ENCODE measurements around the gene OGDH. TPM values are rescaled to one million over a fixed set of nuclear protein-coding genes. Genes with fewer than 3 reads are reported as not detected.
"Not testable (repeated sequence)": the region's sequence is repeated elsewhere in the genome, so short reads cannot be mapped to it uniquely, and the experiment has no call there.

Gene OGDH
- 97.4 TPM for polyA plus RNA-seq
- long read RNA-seq, donor 1, full-length matches to known transcripts: 9 of 9 reads
- long read RNA-seq, donor 1, partial matches to known transcripts: 0 of 9 reads
- long read RNA-seq, donor 1, other reads (novel, unspliced or antisense): 0 of 9 reads
- long read RNA-seq, donor 2, full-length matches to known transcripts: 9 of 9 reads
- long read RNA-seq, donor 2, partial matches to known transcripts: 0 of 9 reads
- long read RNA-seq, donor 2, other reads (novel, unspliced or antisense): 0 of 9 reads
- long read RNA-seq, donor 3, partial matches to known transcripts: 79 of 82 reads
- long read RNA-seq, donor 3, other reads (novel, unspliced or antisense): 0 of 82 reads
- long read RNA-seq, donor 4: 0 reads
- long read RNA-seq, donor 5, full-length matches to known transcripts: 3 of 3 reads
- long read RNA-seq, donor 5, partial matches to known transcripts: 0 of 3 reads
- long read RNA-seq, donor 5, other reads (novel, unspliced or antisense): 0 of 3 reads
- long read RNA-seq, donor 6, full-length matches to known transcripts: 2 of 20 reads
- long read RNA-seq, donor 6, partial matches to known transcripts: 18 of 20 reads
- long read RNA-seq, donor 6, other reads (novel, unspliced or antisense): 0 of 20 reads
- long read RNA-seq, donor 7, partial matches to known transcripts: 14 of 14 reads
- long read RNA-seq, donor 7, other reads (novel, unspliced or antisense): 0 of 14 reads
- long read RNA-seq, donor 8, full-length matches to known transcripts: 9 of 16 reads
- long read RNA-seq, donor 8, partial matches to known transcripts: 7 of 16 reads
- long read RNA-seq, donor 8, other reads (novel, unspliced or antisense): 0 of 16 reads
- long read RNA-seq, donor 9, partial matches to known transcripts: 0 of 3 reads
- long read RNA-seq, donor 9, other reads (novel, unspliced or antisense): 0 of 3 reads
- long read RNA-seq, donor 10, full-length matches to known transcripts: 2 of 2 reads
- long read RNA-seq, donor 10, partial matches to known transcripts: 0 of 2 reads
- long read RNA-seq, donor 10, other reads (novel, unspliced or antisense): 0 of 2 reads
- long read RNA-seq, donor 11, full-length matches to known transcripts: 1 of 6 reads
- long read RNA-seq, donor 11, partial matches to known transcripts: 5 of 6 reads
- long read RNA-seq, donor 11, other reads (novel, unspliced or antisense): 0 of 6 reads

GRCh38 chr7:44606341-44607140 lies at the start of gene OGDH:
Gene OGDH, plus strand, starts transcription at chr7:44606627. Its CDS starts 17,717 bp downstream, at chr7:44624344.
- no CpG with 5 or more reads among the region's 93 CpGs for WGBS (ENCODE audit: insufficient coverage, low lambda C conversion rate)
- Histone ChIP-seq H3K4me1 (ENCODE audit: control insufficient read depth, insufficient read depth, low read length) (peaks cover 7% of the 10 kb centered on the region), H3K9me3 (ENCODE audit: control insufficient read depth, low read depth, low read length) (no peaks in the 10 kb centered on the region), H3K36me3 (ENCODE audit: control insufficient read depth, insufficient read depth, low read length) (peaks cover 3% of the 10 kb centered on the region), H3K27me3 (ENCODE audit: control insufficient read depth, insufficient read depth, low read length) (peaks cover 2% of the 10 kb centered on the region), H3K27ac (ENCODE audit: low read length) (peak within 1 kb of the TSS; percentile 99), H3K4me3 (ENCODE audit: low read length) (peak within 1 kb of the TSS; percentile 89)
- peak; percentile 99 for DNase-seq

GRCh38 chr7:44557485-44557884 lies 48.9 kb upstream of the OGDH start:
- H3K4me3 ChIP-seq (ENCODE audit: low read length): no peak overlapping the region
- no peak for DNase-seq
- WGBS (ENCODE audit: insufficient coverage, low lambda C conversion rate): 29% methylated on average over 1 of the region's 2 CpGs
- no peaks in the 10 kb centered on the region for H3K27me3 ChIP-seq (ENCODE audit: control insufficient read depth, insufficient read depth, low read length)
- H3K4me1 ChIP-seq (ENCODE audit: control insufficient read depth, insufficient read depth, low read length): peaks cover 12% of the 10 kb centered on the region
- no peaks in the 10 kb centered on the region for H3K36me3 ChIP-seq (ENCODE audit: control insufficient read depth, insufficient read depth, low read length)
- peaks cover 3% of the 10 kb centered on the region for H3K9me3 ChIP-seq (ENCODE audit: control insufficient read depth, low read depth, low read length)
- H3K27ac ChIP-seq (ENCODE audit: low read length): no peak overlapping the region

- DNase-seq: no peak
- WGBS (ENCODE audit: insufficient coverage, low lambda C conversion rate): no CpG with 5 or more reads among the region's 4 CpGs
Measured at GRCh38 chr7:44559485-44559884, 46.9 kb upstream of the OGDH start.

GRCh38 chr7:44561481-44561880 lies 44.9 kb upstream of the OGDH start:
- no CpG with 5 or more reads among the region's 6 CpGs for WGBS (ENCODE audit: insufficient coverage, low lambda C conversion rate)
- DNase-seq: no peak
- Histone ChIP-seq H3K36me3 (ENCODE audit: control insufficient read depth, insufficient read depth, low read length) (peaks cover 23% of the 10 kb centered on the region), H3K27me3 (ENCODE audit: control insufficient read depth, insufficient read depth, low read length) (no peaks in the 10 kb centered on the region), H3K9me3 (ENCODE audit: control insufficient read depth, low read depth, low read length) (no peaks in the 10 kb centered on the region), H3K4me1 (ENCODE audit: control insufficient read depth, insufficient read depth, low read length) (peaks cover 14% of the 10 kb centered on the region), H3K27ac (ENCODE audit: low read length) (peak overlapping the region; percentile 59), H3K4me3 (ENCODE audit: low read length) (no peak overlapping the region)

More at GRCh38 chr7:44559485-44559884, 46.9 kb upstream of the OGDH start:
- Histone ChIP-seq H3K36me3 (ENCODE audit: control insufficient read depth, insufficient read depth, low read length) (peaks cover 5% of the 10 kb centered on the region), H3K27me3 (ENCODE audit: control insufficient read depth, insufficient read depth, low read length) (no peaks in the 10 kb centered on the region), H3K27ac (ENCODE audit: low read length) (no peak overlapping the region), H3K9me3 (ENCODE audit: control insufficient read depth, low read depth, low read length) (no peaks in the 10 kb centered on the region), H3K4me1 (ENCODE audit: control insufficient read depth, insufficient read depth, low read length) (peaks cover 14% of the 10 kb centered on the region), H3K4me3 (ENCODE audit: low read length) (no peak overlapping the region)

GRCh38 chr7:44561962-44562621 lies 44.3 kb upstream of the OGDH start:
- Histone ChIP-seq H3K4me3 (ENCODE audit: low read length) (no peak overlapping the region), H3K9me3 (ENCODE audit: control insufficient read depth, low read depth, low read length) (no peaks in the 10 kb centered on the region), H3K27ac (ENCODE audit: low read length) (peak overlapping the region; percentile 59), H3K4me1 (ENCODE audit: control insufficient read depth, insufficient read depth, low read length) (peaks cover 14% of the 10 kb centered on the region), H3K36me3 (ENCODE audit: control insufficient read depth, insufficient read depth, low read length) (peaks cover 29% of the 10 kb centered on the region), H3K27me3 (ENCODE audit: control insufficient read depth, insufficient read depth, low read length) (no peaks in the 10 kb centered on the region)
- WGBS (ENCODE audit: insufficient coverage, low lambda C conversion rate): no CpG with 5 or more reads among the region's 7 CpGs
- peak; percentile 91 to 96 for DNase-seq

- not testable (repeated sequence) for H3K27me3 ChIP-seq (ENCODE audit: control insufficient read depth, insufficient read depth, low read length); H3K9me3 ChIP-seq (ENCODE audit: control insufficient read depth, low read depth, low read length); DNase-seq; H3K4me3 ChIP-seq (ENCODE audit: low read length)
- Histone ChIP-seq H3K4me1 (ENCODE audit: control insufficient read depth, insufficient read depth, low read length) (peaks cover 14% of the 10 kb centered on the region), H3K36me3 (ENCODE audit: control insufficient read depth, insufficient read depth, low read length) (peaks cover 34% of the 10 kb centered on the region), H3K27ac (ENCODE audit: low read length) (peak overlapping the region; percentile 23)
- no CpG with 5 or more reads among the region's 8 CpGs for WGBS (ENCODE audit: insufficient coverage, low lambda C conversion rate)
Measured at GRCh38 chr7:44562622-44562962, 43.8 kb upstream of the OGDH start.

GRCh38 chr7:44563171-44563679 lies 43.2 kb upstream of the OGDH start:
- peaks cover 40% of the 10 kb centered on the region for H3K36me3 ChIP-seq (ENCODE audit: control insufficient read depth, insufficient read depth, low read length)
- no peak for DNase-seq
- no peak overlapping the region for H3K27ac ChIP-seq (ENCODE audit: low read length)
- no peaks in the 10 kb centered on the region for H3K9me3 ChIP-seq (ENCODE audit: control insufficient read depth, low read depth, low read length)
- H3K4me3 ChIP-seq (ENCODE audit: low read length): no peak overlapping the region
- WGBS (ENCODE audit: insufficient coverage, low lambda C conversion rate): no CpG with 5 or more reads among the region's 3 CpGs
- H3K27me3 ChIP-seq (ENCODE audit: control insufficient read depth, insufficient read depth, low read length): no peaks in the 10 kb centered on the region
- peaks cover 14% of the 10 kb centered on the region for H3K4me1 ChIP-seq (ENCODE audit: control insufficient read depth, insufficient read depth, low read length)

- no CpG with 5 or more reads among the region's 2 CpGs for WGBS (ENCODE audit: insufficient coverage, low lambda C conversion rate)
- no peak overlapping the region for H3K4me3 ChIP-seq (ENCODE audit: low read length)
- no peak overlapping the region for H3K27ac ChIP-seq (ENCODE audit: low read length)
- H3K4me1 ChIP-seq (ENCODE audit: control insufficient read depth, insufficient read depth, low read length): peaks cover 14% of the 10 kb centered on the region
- no peaks in the 10 kb centered on the region for H3K27me3 ChIP-seq (ENCODE audit: control insufficient read depth, insufficient read depth, low read length)
- peaks cover 54% of the 10 kb centered on the region for H3K36me3 ChIP-seq (ENCODE audit: control insufficient read depth, insufficient read depth, low read length)
- no peak for DNase-seq
- no peaks in the 10 kb centered on the region for H3K9me3 ChIP-seq (ENCODE audit: control insufficient read depth, low read depth, low read length)
Measured at GRCh38 chr7:44564606-44565005, 41.8 kb upstream of the OGDH start.

- Histone ChIP-seq H3K9me3 (ENCODE audit: control insufficient read depth, low read depth, low read length) (no peaks in the 10 kb centered on the region), H3K27ac (ENCODE audit: low read length) (no peak overlapping the region), H3K4me1 (ENCODE audit: control insufficient read depth, insufficient read depth, low read length) (peaks cover 14% of the 10 kb centered on the region), H3K36me3 (ENCODE audit: control insufficient read depth, insufficient read depth, low read length) (peaks cover 60% of the 10 kb centered on the region), H3K4me3 (ENCODE audit: low read length) (no peak overlapping the region), H3K27me3 (ENCODE audit: control insufficient read depth, insufficient read depth, low read length) (no peaks in the 10 kb centered on the region)
- WGBS (ENCODE audit: insufficient coverage, low lambda C conversion rate): no CpG with 5 or more reads among the region's 13 CpGs
- peak; percentile 62 to 68 for DNase-seq
Measured at GRCh38 chr7:44565097-44565794, 41.2 kb upstream of the OGDH start.
